ENCODE data around the gene CASP3. TPM values are rescaled to one million over a fixed set of nuclear protein-coding genes. Genes with fewer than 3 reads are reported as not detected.
A peak's percentile ranks its signal among the peaks of the same experiment; 100 is the strongest.

CASP3 gene
- total and polyA plus RNA-seq, 2 experiments from 2014 or later, result 28.7 to 50.1 TPM

DNA sequence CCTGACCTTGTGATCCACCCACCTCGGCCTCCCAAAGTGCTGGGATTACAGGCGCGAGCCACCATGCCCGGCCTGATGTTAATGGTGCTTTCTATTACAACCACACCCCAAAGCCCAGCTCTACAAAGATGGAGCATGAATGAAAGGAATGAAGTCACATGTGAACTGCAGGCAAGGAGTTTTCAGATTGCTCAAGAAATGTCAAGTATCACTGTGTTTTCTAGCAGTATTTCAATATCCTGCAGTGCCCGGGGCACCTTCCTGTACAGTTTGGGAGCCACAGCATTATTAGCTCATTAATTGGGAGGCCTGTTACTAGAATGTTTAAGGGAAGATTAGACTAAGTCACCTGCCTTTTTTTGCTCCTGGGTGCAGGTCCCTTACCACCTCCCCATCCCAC lies 40.4 kb upstream of the CASP3 start:
- TF ChIP-seq, protein P1, sequence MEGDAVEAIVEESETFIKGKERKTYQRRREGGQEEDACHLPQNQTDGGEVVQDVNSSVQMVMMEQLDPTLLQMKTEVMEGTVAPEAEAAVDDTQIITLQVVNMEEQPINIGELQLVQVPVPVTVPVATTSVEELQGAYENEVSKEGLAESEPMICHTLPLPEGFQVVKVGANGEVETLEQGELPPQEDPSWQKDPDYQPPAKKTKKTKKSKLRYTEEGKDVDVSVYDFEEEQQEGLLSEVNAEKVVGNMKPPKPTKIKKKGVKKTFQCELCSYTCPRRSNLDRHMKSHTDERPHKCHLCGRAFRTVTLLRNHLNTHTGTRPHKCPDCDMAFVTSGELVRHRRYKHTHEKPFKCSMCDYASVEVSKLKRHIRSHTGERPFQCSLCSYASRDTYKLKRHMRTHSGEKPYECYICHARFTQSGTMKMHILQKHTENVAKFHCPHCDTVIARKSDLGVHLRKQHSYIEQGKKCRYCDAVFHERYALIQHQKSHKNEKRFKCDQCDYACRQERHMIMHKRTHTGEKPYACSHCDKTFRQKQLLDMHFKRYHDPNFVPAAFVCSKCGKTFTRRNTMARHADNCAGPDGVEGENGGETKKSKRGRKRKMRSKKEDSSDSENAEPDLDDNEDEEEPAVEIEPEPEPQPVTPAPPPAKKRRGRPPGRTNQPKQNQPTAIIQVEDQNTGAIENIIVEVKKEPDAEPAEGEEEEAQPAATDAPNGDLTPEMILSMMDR (IDR thresholded peaks at IDR 0.05; ENCODE audit: low read depth, low read length), result no peak

DNA sequence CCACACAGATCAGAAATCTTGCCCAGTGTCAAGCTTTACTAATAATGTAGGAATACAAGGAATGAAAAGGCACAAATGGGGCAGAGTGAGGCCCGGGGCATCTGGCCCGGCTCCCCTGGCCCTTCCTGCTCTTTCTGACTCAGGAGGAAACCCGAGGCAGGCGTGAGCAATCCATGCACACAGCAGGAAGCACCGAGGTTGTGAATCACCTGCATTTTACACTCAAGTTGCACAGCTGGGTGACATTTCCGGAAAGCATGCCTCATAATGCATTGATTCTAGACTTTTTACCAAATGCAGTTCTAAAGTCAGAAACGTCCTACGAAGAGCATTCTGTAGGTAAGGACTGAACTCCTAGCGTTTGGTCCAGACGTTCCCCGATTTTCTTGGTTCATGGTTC lies 39.2 kb upstream of the CASP3 start:
- no peaks in the 10 kb centered on the region for H3K9me3 ChIP-seq (ENCODE audit: low read depth)
- H3K36me3 ChIP-seq, result peaks cover 5% of the 10 kb centered on the region
- no peaks in the 10 kb centered on the region for H3K27me3 ChIP-seq
- H3K4me1 ChIP-seq (ENCODE audit: low read depth), result no peaks in the 10 kb centered on the region
- TF ChIP-seq, protein P1 (IDR thresholded peaks at IDR 0.05; ENCODE audit: low read depth, low read length), result no peak
- peak in 1 of 2 donors; percentile 84 for DNase-seq (ENCODE audit: low read depth in 1 of 2, low spot score in 1 of 2)
- H3K27ac ChIP-seq, result no peak overlapping the region
- no peak overlapping the region for H3K4me3 ChIP-seq

More for the DNA sequence above, 40.4 kb upstream of the CASP3 start:
- Histone ChIP-seq H3K27ac (no peak overlapping the region), H3K9me3 (ENCODE audit: low read depth) (no peaks in the 10 kb centered on the region), H3K4me1 (ENCODE audit: low read depth) (peaks cover 1% of the 10 kb centered on the region), H3K4me3 (no peak overlapping the region), H3K36me3 (peaks cover 5% of the 10 kb centered on the region), H3K27me3 (no peaks in the 10 kb centered on the region)
- no peak for DNase-seq (ENCODE audit: low read depth in 1 of 2, low spot score in 1 of 2)

DNA sequence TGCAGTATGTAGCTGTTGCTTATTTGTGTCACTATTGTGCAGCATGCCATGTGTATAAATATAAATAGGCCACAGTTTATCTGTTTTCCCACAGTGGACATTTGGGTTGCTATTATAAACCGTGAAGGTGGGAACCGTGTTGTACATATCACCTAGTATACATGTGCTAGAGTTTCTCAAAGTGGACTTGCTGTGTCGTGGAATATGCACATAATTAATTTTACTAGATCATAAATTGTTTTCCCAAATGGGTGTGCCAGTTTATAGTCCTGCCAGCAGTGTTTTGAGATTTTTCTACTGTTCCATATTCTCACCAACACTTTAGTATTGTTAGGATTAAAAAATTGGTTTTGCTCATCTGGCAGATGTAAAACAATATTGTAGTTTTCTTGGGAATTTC lies 38.8 kb upstream of the CASP3 start:
- no peak overlapping the region for H3K27ac ChIP-seq

DNA sequence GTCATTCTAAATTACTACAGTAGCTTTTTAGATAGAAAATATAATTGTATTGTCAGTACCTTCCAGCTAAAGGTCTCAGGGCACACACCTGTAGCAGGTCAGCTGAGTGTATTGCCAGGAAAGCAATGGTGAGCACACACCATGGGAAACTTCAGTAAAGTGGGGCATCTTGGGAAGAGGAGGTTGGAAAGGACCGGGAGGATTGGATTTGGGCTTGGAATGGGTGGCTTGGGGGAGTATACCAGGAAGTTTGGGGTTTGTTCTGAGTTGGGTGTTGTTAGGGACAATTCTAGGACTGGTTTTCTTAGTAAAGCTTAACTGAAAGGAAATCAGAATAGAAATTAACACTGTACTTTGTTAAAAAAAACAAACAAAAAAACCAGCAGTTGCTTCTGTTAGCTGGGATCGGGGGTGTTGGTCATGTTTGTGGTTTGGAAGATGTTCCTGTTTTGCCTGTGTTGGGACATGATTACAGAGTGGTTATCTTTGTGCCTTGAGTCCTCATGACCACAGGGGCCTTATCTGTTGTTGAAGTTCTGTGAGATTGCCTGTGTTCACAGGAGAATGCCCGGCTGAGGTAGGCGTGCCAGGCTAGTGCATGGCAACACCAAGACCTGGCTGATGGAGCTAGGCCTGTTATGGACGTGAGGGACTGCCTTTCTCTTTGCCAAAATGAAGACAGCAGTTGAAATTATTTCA lies 35.4 kb upstream of the CASP3 start:
- H3K4me3 ChIP-seq, result no peak overlapping the region
- no peaks in the 10 kb centered on the region for H3K4me1 ChIP-seq (ENCODE audit: low read depth)

More for the DNA sequence above, 38.8 kb upstream of the CASP3 start:
- no peak for DNase-seq (ENCODE audit: low read depth in 1 of 2, low spot score in 1 of 2)
- no peak overlapping the region for H3K4me3 ChIP-seq
- TF ChIP-seq, protein P1 (IDR thresholded peaks at IDR 0.05; ENCODE audit: low read depth, low read length), result no peak
- no peaks in the 10 kb centered on the region for H3K9me3 ChIP-seq (ENCODE audit: low read depth)
- H3K4me1 ChIP-seq (ENCODE audit: low read depth), result no peaks in the 10 kb centered on the region
- H3K36me3 ChIP-seq, result peaks cover 3% of the 10 kb centered on the region
- no peaks in the 10 kb centered on the region for H3K27me3 ChIP-seq

DNA sequence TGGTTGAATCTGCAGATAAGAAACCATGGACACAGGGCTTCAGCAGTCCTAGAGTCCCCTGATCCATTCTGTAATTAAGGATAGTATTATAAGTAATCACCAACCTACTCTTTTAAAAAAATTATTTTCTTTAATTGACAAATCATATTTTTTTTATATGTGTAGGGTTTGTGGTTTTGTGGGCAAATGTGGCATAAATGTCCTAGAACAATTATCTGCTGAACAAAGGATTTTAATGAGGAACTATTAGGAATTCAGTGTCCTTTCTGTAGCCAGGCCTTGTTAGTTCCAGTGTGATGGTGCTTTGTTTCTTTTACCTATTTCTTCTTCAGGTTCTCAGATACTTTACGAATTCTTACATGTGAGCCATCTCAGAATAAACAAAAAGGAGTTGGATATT lies 32.7 kb upstream of the CASP3 start:
- no peaks in the 10 kb centered on the region for H3K27me3 ChIP-seq
- TF ChIP-seq, protein P1 (IDR thresholded peaks at IDR 0.05; ENCODE audit: low read depth, low read length), result no peak
- H3K9me3 ChIP-seq (ENCODE audit: low read depth), result no peaks in the 10 kb centered on the region
- no peak for DNase-seq (ENCODE audit: low read depth in 1 of 2, low spot score in 1 of 2)
- H3K27ac ChIP-seq, result no peak overlapping the region
- no peak overlapping the region for H3K4me3 ChIP-seq
- no peaks in the 10 kb centered on the region for H3K4me1 ChIP-seq (ENCODE audit: low read depth)
- peaks cover 3% of the 10 kb centered on the region for H3K36me3 ChIP-seq

More for the DNA sequence above, 35.4 kb upstream of the CASP3 start:
- TF ChIP-seq, protein P1 (IDR thresholded peaks at IDR 0.05; ENCODE audit: low read depth, low read length), result no peak
- Histone ChIP-seq H3K36me3 (peaks cover 3% of the 10 kb centered on the region), H3K27me3 (no peaks in the 10 kb centered on the region), H3K9me3 (ENCODE audit: low read depth) (no peaks in the 10 kb centered on the region), H3K27ac (no peak overlapping the region)
- DNase-seq (ENCODE audit: low read depth in 1 of 2, low spot score in 1 of 2), result peak in 1 of 2 donors; percentile 59
